DMS 273 treated with DMSO at 0.1 percent for 48 hours (cell line): Measurements from ENCODE around the gene SYNGR4.

Experiments
- DNase-seq: peaks from one replicate; lab custom pipeline; 2025; lab: John Stamatoyannopoulos, UW

The SYNGR4 gene

GRCh38 chr19:48396016-48396823 is 32.1 kb downstream of the SYNGR4 start:
- DNase-seq, result no peak

- DNase-seq, result no peak
Observed at GRCh38 chr19:48396824-48397176, 32.6 kb downstream of the SYNGR4 start.

GRCh38 chr19:48397263-48398101 is 33.3 kb downstream of the SYNGR4 start:
- DNase-seq, result no peak

DNA sequence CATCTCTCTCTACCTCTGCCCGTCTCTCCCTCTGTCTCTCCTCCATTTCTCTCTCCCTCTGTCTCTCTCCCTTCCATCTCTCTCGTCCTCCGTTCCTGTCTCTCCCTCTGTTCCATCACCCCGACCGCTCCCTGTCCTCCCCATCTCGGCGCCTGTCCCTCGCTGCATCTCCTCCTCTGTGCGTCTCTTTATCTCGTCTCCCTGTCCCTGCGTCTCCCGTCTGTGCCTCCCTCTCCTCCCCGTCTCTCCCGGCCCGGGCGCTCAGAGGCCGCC is 33.9 kb downstream of the SYNGR4 start:
- DNase-seq, result no peak

GRCh38 chr19:48398375-48399235 is 34.4 kb downstream of the SYNGR4 start:
- no peak for DNase-seq

GRCh38 chr19:48400018-48400742 is 36.0 kb downstream of the SYNGR4 start:
- no peak for DNase-seq

DNA sequence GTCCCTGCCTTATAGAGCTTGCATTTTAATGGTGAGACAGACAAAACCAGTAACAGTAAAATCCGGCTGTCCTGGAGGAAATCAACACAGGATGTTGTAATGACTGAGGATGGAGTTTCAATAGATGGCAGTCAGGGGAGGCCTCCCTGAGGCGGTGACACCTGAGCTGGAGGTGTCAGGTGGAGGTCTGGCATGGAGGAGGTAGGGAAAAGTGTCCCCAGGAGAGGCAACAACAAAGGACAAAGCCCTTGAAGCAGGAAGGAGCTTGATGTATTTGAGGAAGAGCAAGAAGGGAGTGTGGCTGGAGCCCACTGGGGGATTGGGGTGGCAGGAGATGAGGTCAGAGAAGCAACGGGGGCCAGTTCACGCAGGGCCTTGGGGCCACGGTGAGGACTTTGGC is 37.1 kb downstream of the SYNGR4 start:
- no peak for DNase-seq

DNA sequence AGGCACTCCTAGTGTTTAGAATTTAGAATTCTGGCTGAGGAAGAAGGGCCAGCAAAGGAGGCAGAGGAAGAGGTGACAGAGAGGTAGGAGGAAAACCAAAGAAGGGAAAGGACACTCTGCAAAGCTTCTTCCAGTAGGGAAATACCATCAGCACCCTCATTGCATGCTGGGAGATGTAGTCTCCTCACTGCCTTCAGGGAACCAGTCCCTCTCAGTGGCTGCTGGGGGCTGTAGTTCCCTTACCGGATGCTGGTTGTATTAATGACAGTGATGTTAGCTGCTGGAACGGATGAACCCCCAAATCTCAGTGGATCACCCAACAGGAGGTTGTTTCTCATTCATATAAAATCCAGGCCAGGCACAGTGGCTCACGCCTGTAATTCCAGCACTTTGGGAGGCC is 39.4 kb downstream of the SYNGR4 start:
- no peak for DNase-seq

- no peak for DNase-seq
Observed at GRCh38 chr19:48405010-48405659, 41.0 kb downstream of the SYNGR4 start.

- no peak for DNase-seq
Observed at GRCh38 chr19:48405850-48406249, 41.7 kb downstream of the SYNGR4 start.

- DNase-seq, result no peak
Observed at GRCh38 chr19:48413879-48414587, 49.9 kb downstream of the SYNGR4 start.

DNA sequence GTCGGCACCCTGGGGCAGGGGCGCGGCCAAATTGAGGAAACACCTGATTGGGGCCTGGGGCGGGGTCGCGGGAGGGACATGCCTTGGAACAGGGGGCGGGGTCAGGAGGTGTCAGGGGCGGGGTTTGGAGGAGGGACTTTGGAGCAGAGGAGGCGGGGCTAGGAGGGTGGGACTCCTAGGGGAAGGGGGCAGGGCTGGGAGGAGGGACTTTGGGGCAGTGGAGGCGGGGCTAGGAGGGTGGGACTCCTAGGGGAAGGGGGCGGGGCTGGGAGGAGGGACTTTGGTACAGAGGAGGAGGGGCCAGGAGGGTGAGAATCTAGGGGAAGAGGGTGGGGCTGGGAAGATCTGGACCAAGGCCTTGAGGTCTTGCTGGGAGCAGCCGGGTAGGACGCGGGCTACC is 51.2 kb downstream of the SYNGR4 start:
- no peak for DNase-seq

GRCh38 chr19:48415806-48416221 is 51.6 kb downstream of the SYNGR4 start:
- DNase-seq, result no peak

- no peak for DNase-seq
Observed at GRCh38 chr19:48417421-48417820, 53.3 kb downstream of the SYNGR4 start.

DNA sequence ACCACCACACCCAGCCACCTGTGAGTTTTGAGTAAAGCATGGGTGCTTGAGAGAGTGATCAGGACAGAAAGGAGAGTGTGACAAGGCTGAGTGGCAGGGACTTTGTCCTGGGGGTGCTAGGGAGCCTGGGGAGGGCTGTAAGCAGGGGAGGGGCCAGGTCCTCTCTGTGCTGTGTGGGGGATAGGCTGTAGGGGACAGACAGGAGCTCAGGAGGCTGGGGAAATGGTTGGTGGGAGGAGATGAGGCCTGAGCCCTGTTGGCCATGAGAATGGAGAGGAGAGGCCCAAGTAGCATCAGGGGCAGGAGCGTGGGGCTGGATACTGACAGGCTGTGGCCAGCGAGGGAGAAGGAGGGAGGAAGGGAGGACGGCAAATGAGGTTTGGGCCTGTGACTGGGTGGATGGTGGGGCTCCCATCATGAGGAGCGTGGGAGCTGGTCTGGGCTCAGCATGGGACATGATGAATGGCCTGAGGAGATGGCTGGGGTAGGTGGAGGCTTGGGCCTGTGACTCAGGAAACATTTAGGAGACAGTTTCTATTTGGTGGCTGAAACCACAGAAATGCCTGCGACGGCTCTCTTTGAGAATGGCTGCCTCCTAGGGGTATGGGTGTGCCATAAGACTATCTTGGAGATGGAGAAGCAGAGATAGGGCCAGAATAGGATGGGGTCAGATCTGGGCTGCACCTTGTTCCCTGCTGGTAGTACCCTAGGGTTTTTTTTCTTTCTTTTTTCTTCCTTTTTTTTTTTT is 54.3 kb downstream of the SYNGR4 start:
- no peak for DNase-seq

GRCh38 chr19:48419158-48419920 is 55.2 kb downstream of the SYNGR4 start:
- no peak for DNase-seq

DNA sequence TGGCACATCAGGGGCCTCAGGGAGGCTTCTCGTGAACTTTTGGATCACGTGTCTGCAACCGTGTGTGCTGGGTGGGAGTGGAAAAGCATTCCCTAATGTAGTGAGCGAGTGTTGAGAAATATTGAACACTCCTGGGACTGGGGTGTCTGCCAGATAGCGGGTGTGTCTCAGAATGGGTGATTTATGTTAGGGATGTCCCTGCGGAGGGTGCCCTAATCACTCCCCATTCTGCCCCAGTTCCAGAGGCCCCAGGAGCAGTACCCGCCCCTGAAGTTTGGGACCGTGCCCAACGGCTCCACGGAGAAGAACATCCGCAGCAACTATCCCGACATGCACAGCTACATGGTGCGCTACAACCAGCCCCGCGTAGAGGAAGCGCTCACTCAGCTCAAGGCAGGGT is 57.4 kb downstream of the SYNGR4 start:
- DNase-seq, result no peak

GRCh38 chr19:48424694-48425219 is 60.6 kb downstream of the SYNGR4 start:
- DNase-seq, result no peak
